Activated naive CD8-positive, alpha-beta T cell (primary cell): ENCODE measurements around the gene TBC1D9B.
"Not testable (repeated sequence)": the region's sequence is repeated elsewhere in the genome, so short reads cannot be mapped to it uniquely, and the experiment has no call there.

Experiments used
- H3K27ac Mint-ChIP-seq: one replicate; pipeline ENCODE4 v1.8.0; 2021; ENCODE audit warnings: mixed read lengths
- H3K27me3 Mint-ChIP-seq: one replicate; pipeline ENCODE4 v1.8.0; 2021; ENCODE audit warnings: mixed read lengths
- H3K36me3 Mint-ChIP-seq: one replicate; pipeline ENCODE4 v1.8.0; 2021; ENCODE audit warnings: mixed read lengths
- H3K4me1 Mint-ChIP-seq: one replicate; pipeline ENCODE4 v1.8.0; 2021; ENCODE audit warnings: low read depth, mixed read lengths
- H3K4me3 Mint-ChIP-seq: one replicate; pipeline ENCODE4 v1.8.0; 2021; ENCODE audit warnings: mild to moderate bottlenecking, mixed read lengths
- H3K9me3 Mint-ChIP-seq: one replicate; pipeline ENCODE4 v1.8.0; 2021; ENCODE audit warnings: low read depth, mixed read lengths

Gene TBC1D9B

GRCh38 chr5:179880848-179881590 lies 26.7 kb downstream of the TBC1D9B start:
- Mint-ChIP-seq H3K27ac (no peak overlapping the region), H3K27me3 (no peaks in the 10 kb centered on the region), H3K4me3 (no peak overlapping the region), H3K9me3 (peaks cover 6% of the 10 kb centered on the region), H3K4me1 (no peaks in the 10 kb centered on the region), H3K36me3 (peaks cover 27% of the 10 kb centered on the region)

- no peaks in the 10 kb centered on the region for H3K27me3 Mint-ChIP-seq
- no peaks in the 10 kb centered on the region for H3K4me1 Mint-ChIP-seq
- H3K4me3 Mint-ChIP-seq: no peak overlapping the region
- peaks cover 24% of the 10 kb centered on the region for H3K36me3 Mint-ChIP-seq
- peaks cover 6% of the 10 kb centered on the region for H3K9me3 Mint-ChIP-seq
- no peak overlapping the region for H3K27ac Mint-ChIP-seq
These were observed 27.5 kb downstream of the TBC1D9B start for GRCh38 chr5:179880066-179880650.

- no peaks in the 10 kb centered on the region for H3K27me3 Mint-ChIP-seq
- no peak overlapping the region for H3K4me3 Mint-ChIP-seq
- H3K4me1 Mint-ChIP-seq: no peaks in the 10 kb centered on the region
- H3K9me3 Mint-ChIP-seq: peaks cover 6% of the 10 kb centered on the region
- peaks cover 20% of the 10 kb centered on the region for H3K36me3 Mint-ChIP-seq
- no peak overlapping the region for H3K27ac Mint-ChIP-seq
These were observed 28.0 kb downstream of the TBC1D9B start for GRCh38 chr5:179879690-179880010.

- Mint-ChIP-seq H3K4me3 (no peak overlapping the region), H3K27ac (no peak overlapping the region), H3K36me3 (peaks cover 15% of the 10 kb centered on the region), H3K4me1 (no peaks in the 10 kb centered on the region), H3K27me3 (no peaks in the 10 kb centered on the region), H3K9me3 (peaks cover under 1% of the 10 kb centered on the region)
These were observed 28.6 kb downstream of the TBC1D9B start for GRCh38 chr5:179879003-179879689.

GRCh38 chr5:179878222-179879002 lies 29.3 kb downstream of the TBC1D9B start:
- Mint-ChIP-seq H3K4me3 (no peak overlapping the region), H3K27ac (no peak overlapping the region), H3K27me3 (no peaks in the 10 kb centered on the region), H3K36me3 (peaks cover 9% of the 10 kb centered on the region), H3K9me3 (no peaks in the 10 kb centered on the region), H3K4me1 (no peaks in the 10 kb centered on the region)

- H3K27ac Mint-ChIP-seq: no peak overlapping the region
- H3K36me3 Mint-ChIP-seq: peaks cover 4% of the 10 kb centered on the region
- H3K4me3 Mint-ChIP-seq: no peak overlapping the region
- H3K9me3 Mint-ChIP-seq: no peaks in the 10 kb centered on the region
- no peaks in the 10 kb centered on the region for H3K4me1 Mint-ChIP-seq
- H3K27me3 Mint-ChIP-seq: no peaks in the 10 kb centered on the region
These were observed 31.1 kb downstream of the TBC1D9B start for GRCh38 chr5:179876610-179876952.

- Mint-ChIP-seq H3K4me3 (no peak overlapping the region), H3K27ac (no peak overlapping the region), H3K4me1 (no peaks in the 10 kb centered on the region), H3K9me3 (no peaks in the 10 kb centered on the region), H3K36me3 (peaks cover 4% of the 10 kb centered on the region), H3K27me3 (no peaks in the 10 kb centered on the region)
These were observed 31.7 kb downstream of the TBC1D9B start for GRCh38 chr5:179875741-179876609.

- H3K27me3 Mint-ChIP-seq: no peaks in the 10 kb centered on the region
- no peak overlapping the region for H3K27ac Mint-ChIP-seq
- H3K4me1 Mint-ChIP-seq: no peaks in the 10 kb centered on the region
- H3K9me3 Mint-ChIP-seq: no peaks in the 10 kb centered on the region
- peaks cover 4% of the 10 kb centered on the region for H3K36me3 Mint-ChIP-seq
- H3K4me3 Mint-ChIP-seq: no peak overlapping the region
These were observed 33.0 kb downstream of the TBC1D9B start for GRCh38 chr5:179874536-179875292.

- H3K27ac Mint-ChIP-seq: no peak overlapping the region
- H3K4me1 Mint-ChIP-seq: no peaks in the 10 kb centered on the region
- no peak overlapping the region for H3K4me3 Mint-ChIP-seq
- no peaks in the 10 kb centered on the region for H3K27me3 Mint-ChIP-seq
- H3K9me3 Mint-ChIP-seq: no peaks in the 10 kb centered on the region
- H3K36me3 Mint-ChIP-seq: peaks cover 4% of the 10 kb centered on the region
These were observed 33.6 kb downstream of the TBC1D9B start for GRCh38 chr5:179874136-179874535.

- H3K4me3 Mint-ChIP-seq: no peak overlapping the region
- H3K27me3 Mint-ChIP-seq: no peaks in the 10 kb centered on the region
- no peaks in the 10 kb centered on the region for H3K4me1 Mint-ChIP-seq
- no peak overlapping the region for H3K27ac Mint-ChIP-seq
- H3K9me3 Mint-ChIP-seq: no peaks in the 10 kb centered on the region
- H3K36me3 Mint-ChIP-seq: peaks cover 4% of the 10 kb centered on the region
These were observed 34.0 kb downstream of the TBC1D9B start for GRCh38 chr5:179873588-179874110.

GRCh38 chr5:179872828-179873575 lies 34.7 kb downstream of the TBC1D9B start:
- Mint-ChIP-seq H3K4me3 (no peak overlapping the region), H3K27me3 (no peaks in the 10 kb centered on the region), H3K9me3 (no peaks in the 10 kb centered on the region), H3K4me1 (no peaks in the 10 kb centered on the region), H3K27ac (no peak overlapping the region), H3K36me3 (peaks cover 4% of the 10 kb centered on the region)

- H3K9me3 Mint-ChIP-seq: no peaks in the 10 kb centered on the region
- no peaks in the 10 kb centered on the region for H3K4me1 Mint-ChIP-seq
- H3K36me3 Mint-ChIP-seq: no peaks in the 10 kb centered on the region
- H3K4me3 Mint-ChIP-seq: no peak overlapping the region
- no peaks in the 10 kb centered on the region for H3K27me3 Mint-ChIP-seq
- H3K27ac Mint-ChIP-seq: no peak overlapping the region
These were observed 35.5 kb downstream of the TBC1D9B start for GRCh38 chr5:179872055-179872827.

- not testable (repeated sequence) for H3K36me3 Mint-ChIP-seq, H3K27ac Mint-ChIP-seq, H3K4me1 Mint-ChIP-seq, H3K27me3 Mint-ChIP-seq, H3K9me3 Mint-ChIP-seq, H3K4me3 Mint-ChIP-seq
These were observed 36.2 kb downstream of the TBC1D9B start for GRCh38 chr5:179871533-179871932.
